ENCODE measurements around the gene CALML5.

The CALML5 gene

GRCh38 chr10:5507649-5508131 is 8.3 kb upstream of the CALML5 start (continued):
- TF ChIP-seq ZNF274 (IDR thresholded peaks at IDR 0.05; ENCODE audit: low read length) (no peak), ZNF274 (tag by site-specific recombination; IDR thresholded peaks at IDR 0.05; ENCODE audit: borderline replicate concordance) (no peak), FEZF1 (tag by site-specific recombination; IDR thresholded peaks at IDR 0.05) (no peak), ZNF19 (tag by site-specific recombination; IDR thresholded peaks at IDR 0.05; ENCODE audit: low read depth) (no peak)

- Histone ChIP-seq H3K9me3 (ENCODE audit: control insufficient read depth, insufficient read depth, low read depth, low read length) (no peaks in the 10 kb centered on the region), H3K4me1 (ENCODE audit: control insufficient read depth, insufficient read depth, low read length) (no peaks in the 10 kb centered on the region), H3K4me3 (ENCODE audit: low read depth, low read length) (no peak overlapping the region), H3K36me3 (ENCODE audit: control insufficient read depth in 2 of 2, insufficient read depth in 1 of 2, low read length in 2 of 2) (no peaks in the 10 kb centered on the region), H3K27ac (ENCODE audit: extremely low read depth, low read depth, low read length) (no peak overlapping the region)
- ChIA-PET POLR2A (no interaction called here), CTCF (interaction anchor here (0.6 kb wide), 1 partner anchor 201 kb away, joined by 3 read pairs; no protein-coding TSS in a partner anchor)
- TF ChIP-seq RBAK (tag by site-specific recombination; IDR thresholded peaks at IDR 0.05) (no peak), ZNF76 (tag by site-specific recombination; IDR thresholded peaks at IDR 0.05; ENCODE audit: borderline replicate concordance, low read depth) (no peak), GLIS1 (tag by site-specific recombination; IDR thresholded peaks at IDR 0.05) (no peak), ZNF174 (tag by site-specific recombination; IDR thresholded peaks at IDR 0.05) (no peak), ZNF248 (tag by site-specific recombination; IDR thresholded peaks at IDR 0.05) (no peak), ZNF791 (tag by site-specific recombination; IDR thresholded peaks at IDR 0.05) (no peak), SP2 (tag by site-specific recombination; IDR thresholded peaks at IDR 0.05) (no peak), ZNF121 (tag by site-specific recombination; IDR thresholded peaks at IDR 0.05) (no peak), ZNF513 (tag by site-specific recombination; IDR thresholded peaks at IDR 0.05) (no peak), ATF2 (tag by site-specific recombination; IDR thresholded peaks at IDR 0.05; ENCODE audit: low read depth) (no peak), ZNF610 (tag by site-specific recombination; IDR thresholded peaks at IDR 0.05; ENCODE audit: borderline replicate concordance) (no peak), ZNF518A (tag by site-specific recombination; conservative IDR thresholded peaks at IDR 0.05; ENCODE audit: low read depth) (no peak), ZNF843 (tag by site-specific recombination; IDR thresholded peaks at IDR 0.05) (no peak), ZNF488 (tag by site-specific recombination; IDR thresholded peaks at IDR 0.05) (no peak), ZNF692 (tag by site-specific recombination; IDR thresholded peaks at IDR 0.05) (no peak), ZSCAN16 (tag by site-specific recombination; IDR thresholded peaks at IDR 0.05) (no peak), ZNF707 (tag by site-specific recombination; IDR thresholded peaks at IDR 0.05) (no peak), ZXDB (tag by site-specific recombination; IDR thresholded peaks at IDR 0.05) (no peak)
Observed at GRCh38 chr10:5506751-5507648, 7.6 kb upstream of the CALML5 start.
